HG03442 (cell line): ENCODE results near the gene SCAPER.
"Not testable (repeated sequence)": the region's sequence is repeated elsewhere in the genome, so short reads cannot be mapped to it uniquely, and the experiment has no call there.

ENCODE experiments used
- ATAC-seq: cut with Tn5 transposase; IDR thresholded peaks from one replicate; pipeline ENCODE4 v1.9.1; 2021; ENCODE audit warnings: mild to moderate bottlenecking, moderate library complexity; ENCODE audit not compliant: unreplicated experiment

SCAPER gene

DNA sequence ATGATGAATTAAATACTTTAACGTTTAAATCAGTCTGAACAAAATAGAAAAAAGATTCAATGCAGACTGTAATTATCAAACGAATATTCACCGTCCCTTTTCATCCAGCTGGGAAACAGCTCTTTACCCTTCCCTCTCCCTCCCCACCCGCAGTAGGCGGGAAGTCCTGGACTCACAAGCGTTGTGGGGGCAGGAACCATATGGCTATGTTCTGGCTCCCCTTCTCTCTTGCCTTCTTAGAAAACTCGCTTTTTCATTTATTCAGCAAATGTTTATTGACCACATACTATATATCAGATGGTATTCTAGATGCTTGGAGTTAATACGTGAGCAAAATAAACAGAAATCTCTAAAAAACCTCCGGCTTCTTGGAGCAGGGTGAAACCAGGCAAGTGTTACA lies 715 bp upstream of the SCAPER start:
- no peak for ATAC-seq

DNA sequence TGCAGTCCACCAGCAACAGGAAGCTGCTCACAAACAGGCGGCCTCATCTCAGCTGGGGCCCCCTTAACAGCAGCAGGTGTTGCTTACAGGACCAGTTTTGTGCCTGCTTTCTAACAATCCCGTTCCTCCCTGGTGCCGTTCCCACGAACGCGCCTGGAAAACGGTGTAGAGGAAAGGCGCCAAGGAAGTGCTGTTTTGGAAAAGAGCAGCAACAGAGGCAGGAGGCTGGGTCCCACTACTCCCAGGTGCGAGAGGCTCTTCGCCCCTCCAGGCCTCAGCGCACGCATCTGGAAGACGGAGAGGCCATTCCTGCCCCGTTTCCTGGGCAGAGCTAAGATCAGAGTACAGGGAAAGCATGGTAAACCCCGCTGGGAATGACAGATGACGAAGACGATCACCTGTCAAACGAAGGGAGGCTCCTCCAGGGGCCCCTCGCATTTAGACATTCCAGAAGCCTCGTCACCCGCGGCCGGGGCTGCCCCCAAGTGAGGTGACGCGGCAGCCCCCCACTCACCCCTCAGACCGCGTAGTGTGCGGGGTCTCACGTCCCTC lies 603 bp downstream of the SCAPER start:
- ATAC-seq, result no peak

DNA sequence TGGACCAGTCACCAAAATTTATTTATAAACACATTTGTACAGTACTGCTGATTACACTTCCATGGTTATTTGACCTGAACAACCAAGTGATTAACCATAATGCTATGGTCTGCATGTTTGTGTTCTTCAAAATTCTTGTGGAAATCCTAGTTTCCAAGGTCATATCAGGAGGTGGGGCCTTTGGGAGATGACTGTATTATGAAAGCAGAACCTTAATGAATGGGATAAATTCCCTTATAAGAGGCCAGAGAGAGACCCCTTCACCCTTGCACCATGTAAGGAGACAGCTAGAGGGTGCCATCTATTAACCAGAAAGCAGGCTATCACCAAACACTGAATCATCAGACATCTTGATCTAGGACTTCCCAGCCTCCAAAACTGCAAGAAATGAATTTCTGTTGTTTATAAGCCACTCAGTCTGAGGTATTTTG lies 1.9 kb downstream of the SCAPER start:
- no peak for ATAC-seq

DNA sequence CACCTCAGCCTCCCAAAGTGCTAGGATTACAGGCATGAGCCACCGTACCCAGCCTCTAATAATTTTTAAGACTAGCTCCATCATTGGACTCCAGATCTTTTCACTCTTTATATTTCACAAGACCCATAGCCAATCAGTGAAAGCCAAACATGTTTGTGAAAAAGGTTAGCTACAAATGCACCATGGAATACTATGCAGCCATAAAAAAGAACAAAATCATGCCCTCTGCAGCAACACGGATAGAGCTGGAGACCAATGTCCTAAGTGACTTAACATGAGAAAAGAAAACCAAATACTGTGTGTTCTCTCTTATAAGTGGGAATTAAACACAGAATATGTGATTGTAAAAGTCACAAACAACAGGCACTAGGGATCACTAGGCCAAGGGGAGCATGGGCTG lies 3.2 kb downstream of the SCAPER start:
- no peak for ATAC-seq

DNA sequence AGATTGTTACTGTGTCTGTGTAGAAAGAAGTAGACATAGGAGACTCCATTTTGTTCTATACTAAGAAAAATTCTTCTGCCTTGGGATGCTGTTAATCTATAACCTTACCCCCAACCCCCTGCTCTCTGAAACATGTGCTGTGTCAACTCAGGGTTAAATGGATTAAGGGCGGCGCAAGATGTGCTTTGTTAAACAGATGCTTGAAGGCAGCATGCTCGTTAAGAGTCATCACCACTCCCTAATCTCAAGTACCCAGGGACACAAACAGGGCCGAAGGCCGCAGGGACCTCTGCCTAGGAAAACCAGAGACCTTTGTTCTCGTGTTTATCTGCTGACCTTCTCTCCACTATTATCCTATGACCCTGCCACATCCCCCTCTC lies 5.2 kb downstream of the SCAPER start:
- not testable (repeated sequence) for ATAC-seq

DNA sequence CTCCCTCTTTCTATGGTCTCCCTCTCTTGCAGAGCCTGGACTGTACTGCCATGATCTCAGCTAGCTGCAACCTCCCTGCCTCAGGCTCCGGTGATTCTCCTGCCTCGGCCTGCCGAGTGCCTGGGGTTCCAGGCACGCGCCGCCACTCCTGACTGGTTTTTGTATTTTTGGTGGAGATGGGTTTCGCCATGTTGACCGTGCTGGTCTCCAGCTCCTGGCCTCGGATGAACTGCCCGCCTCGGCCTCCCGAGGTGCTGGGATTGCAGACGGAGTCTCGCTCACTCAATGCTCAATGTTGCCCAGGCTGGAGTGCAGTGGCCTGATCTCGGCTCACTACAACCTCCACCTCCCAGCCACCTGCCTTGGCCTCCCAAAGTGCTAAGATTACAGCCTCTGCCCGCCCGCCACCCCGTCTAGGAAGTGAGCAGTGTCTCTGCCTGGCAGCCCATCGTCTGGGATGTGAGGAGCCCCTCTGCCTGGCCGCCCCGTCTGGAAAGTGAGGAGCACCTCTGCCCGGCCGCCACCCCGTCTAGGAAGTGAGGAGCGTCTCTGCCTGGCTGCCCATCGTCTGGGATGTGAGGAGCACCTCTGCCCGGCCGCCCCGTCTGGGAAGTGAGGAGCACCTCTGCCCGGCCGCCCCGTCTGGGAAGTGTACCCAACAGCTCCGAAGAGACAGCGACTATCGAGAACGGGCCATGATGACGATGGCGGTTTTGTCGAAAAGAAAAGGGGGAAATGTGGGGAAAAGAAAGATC lies 5.8 kb downstream of the SCAPER start:
- ATAC-seq, result not testable (repeated sequence)

DNA sequence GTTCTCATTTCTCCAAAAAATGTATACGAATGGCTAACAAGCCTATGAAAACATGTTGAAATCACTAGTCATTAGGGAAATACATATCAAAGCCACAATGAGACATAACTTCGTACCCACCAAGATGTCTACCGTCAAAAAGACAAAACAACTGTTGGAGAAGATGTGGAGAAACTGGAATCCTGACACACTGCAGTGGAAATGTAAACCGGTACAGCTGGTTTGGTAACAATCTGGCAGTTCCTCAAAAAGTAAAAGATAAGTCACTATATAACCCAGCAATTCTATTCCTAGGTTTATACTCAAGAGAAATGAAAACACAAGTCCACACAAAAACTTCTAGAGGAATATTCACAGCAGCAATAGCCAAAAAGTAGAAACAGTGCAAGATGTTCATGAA lies 7.0 kb downstream of the SCAPER start:
- ATAC-seq, result no peak

DNA sequence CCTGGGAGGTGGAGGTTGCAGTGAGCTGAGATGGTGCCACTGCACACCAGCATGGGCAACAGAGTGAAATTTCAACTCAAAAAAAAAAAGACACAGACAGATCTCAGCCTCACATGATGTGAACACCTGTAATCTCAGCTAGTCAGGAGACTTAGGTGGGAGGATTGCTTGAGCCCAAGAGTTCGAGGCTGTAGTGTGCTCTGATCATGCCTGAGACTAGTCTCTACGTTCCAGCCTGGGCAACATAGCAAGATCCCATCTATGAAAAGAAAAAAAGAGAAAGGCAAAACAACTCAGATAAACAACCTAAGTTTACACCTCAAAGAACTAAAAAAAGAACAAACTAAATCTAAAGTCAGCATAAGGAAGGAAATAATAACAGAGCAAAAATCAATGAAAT lies 11.0 kb downstream of the SCAPER start:
- no peak for ATAC-seq

DNA sequence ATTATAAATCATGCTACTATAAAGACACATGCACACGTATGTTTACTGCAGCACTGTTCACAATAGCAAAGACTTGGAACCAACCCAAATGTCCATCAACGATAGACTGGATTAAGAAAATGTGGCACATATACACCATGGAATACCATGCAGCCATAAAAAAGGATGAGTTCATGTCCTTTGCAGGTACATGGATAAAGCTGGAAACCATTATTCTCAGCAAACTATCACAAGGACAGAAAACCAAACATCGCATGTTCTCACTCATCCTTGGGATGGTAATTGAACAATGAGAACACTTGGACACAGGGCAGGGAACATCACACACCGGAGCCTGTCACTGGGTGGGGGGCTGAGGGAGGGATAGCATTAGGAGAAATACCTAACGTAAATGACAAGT lies 12.3 kb downstream of the SCAPER start:
- not testable (repeated sequence) for ATAC-seq

DNA sequence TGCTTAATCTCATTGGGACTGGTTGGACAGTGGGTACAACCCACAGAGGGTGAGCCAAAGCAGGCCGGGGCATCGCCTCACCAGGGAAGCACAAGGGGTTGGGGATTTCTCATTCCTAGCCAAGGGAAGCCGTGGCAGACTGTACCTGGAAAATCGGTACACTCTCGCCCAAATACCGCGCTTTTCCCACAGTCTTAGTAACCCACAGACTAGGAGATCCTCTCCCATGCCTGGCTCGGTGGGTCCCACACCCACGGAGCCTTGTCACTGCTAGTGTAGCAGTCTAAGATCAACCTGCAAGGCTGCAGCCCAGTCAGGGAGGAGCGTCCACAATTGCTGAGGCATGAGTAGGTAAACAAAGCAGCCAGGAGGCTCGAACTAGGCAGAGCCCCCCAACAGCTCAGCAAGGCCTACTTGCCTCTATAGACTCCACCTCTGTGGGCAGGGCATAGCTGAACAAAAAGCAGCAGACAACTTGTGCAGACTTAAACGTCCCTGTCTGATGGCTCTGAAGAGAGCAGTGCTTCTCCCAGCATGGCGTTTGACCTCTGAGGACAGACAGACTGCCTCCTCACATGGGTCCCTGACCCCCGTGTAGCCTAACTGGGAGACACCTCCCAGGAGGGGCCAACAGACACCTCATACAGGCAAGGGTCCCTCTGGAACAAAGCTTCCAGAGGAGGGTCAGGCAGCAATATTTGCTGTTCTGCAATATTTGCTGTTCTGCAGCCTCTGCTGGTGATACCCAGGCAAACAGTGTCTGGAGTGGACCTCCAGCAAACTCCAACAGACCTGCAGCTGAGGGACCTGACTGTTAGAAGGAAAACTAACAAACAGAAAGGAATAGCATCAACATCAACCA lies 17.6 kb downstream of the SCAPER start:
- ATAC-seq, result not testable (repeated sequence)

DNA sequence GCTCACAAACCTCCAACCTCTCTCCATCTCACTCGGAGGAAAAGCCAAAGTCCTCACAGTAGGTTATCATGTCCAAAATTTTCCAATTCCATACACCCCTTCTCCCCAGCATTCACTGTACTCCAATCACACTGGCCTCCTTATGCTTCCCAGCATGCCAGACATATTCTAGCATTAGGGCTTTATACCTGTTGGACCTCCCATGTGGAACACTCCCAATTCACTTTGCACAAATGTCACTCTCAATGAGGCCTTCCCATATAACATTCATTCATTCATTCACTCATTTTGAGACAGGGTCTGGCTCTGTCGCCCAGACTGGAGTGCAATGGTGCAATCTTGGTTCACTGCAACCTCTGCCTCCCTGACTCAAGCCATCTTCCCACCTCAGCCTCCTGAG lies 19.9 kb downstream of the SCAPER start:
- no peak for ATAC-seq

DNA sequence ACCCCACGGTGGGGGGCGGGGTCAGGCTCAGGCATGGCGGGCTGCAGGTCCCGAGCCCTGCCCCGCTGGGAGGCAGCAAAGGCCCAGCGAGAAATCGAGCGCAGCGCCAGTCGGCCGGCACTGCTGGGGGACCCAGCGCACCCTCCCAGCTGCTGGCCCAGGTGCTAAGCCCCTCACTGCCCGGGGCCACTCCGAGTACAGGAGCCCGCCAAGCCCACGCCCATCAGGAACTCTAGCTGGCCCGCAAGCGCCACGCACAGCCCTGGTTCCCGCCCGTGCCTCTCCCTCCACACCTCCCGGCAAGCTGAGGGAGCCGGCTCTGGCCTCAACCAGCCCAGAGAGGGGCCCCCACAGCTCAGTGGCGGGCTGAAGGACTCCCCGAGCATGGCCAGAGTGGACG lies 29.2 kb downstream of the SCAPER start:
- no peak for ATAC-seq

DNA sequence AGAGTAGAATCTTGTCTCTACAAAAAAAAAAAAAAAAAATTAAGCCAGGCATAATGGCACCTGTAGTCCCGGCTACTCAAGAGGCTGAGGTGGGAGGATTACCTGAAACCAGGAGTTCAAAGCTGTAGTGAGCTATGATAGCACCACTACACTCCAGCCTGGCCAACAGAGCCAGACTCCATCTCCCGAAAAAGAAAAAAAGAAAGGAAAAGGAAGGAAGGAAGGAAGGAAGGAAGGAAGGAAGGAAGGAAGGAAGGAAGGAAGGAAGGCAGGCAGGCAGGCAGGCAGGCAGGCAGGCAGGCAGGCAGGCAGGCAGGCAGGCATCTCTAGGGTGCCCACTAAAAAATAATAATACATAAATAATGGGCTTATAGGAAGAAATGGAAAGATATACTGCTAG lies 32.1 kb downstream of the SCAPER start:
- not testable (repeated sequence) for ATAC-seq

DNA sequence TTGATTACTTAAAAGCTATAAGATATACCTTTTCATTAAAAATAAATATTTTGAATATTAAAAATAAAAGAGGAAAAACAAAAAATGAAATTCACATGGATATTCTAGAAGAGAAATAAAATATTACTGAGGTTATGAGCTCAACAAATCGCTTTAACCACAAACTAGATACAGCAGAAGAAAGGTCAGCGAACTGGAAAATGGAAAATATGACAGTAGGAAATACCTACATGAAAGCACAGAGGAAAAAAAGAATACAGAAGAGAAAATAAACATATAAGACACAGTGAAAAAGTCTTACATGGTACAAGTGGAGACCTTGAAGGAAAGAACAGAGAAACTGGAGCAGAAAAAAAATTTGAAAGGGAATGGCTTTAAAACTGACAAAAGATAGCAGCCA lies 33.2 kb downstream of the SCAPER start:
- no peak for ATAC-seq

DNA sequence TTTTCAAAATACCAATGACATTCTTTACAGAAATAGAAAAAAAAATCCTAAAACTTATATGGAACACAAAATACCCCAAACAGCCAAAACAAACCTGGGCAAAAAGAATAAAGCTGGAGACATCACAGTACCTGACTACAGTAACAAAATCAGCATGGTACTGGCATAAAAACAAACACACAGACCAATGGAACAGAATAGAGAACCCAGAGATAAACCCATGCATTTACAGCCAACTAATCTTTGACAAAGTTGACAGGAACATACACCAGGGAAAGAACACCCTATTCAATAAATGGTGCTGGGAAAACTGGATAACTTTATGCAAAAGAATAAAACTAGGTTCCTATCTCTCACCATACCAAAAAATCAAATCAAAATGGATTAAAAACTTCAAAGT lies 36.4 kb downstream of the SCAPER start:
- no peak for ATAC-seq

DNA sequence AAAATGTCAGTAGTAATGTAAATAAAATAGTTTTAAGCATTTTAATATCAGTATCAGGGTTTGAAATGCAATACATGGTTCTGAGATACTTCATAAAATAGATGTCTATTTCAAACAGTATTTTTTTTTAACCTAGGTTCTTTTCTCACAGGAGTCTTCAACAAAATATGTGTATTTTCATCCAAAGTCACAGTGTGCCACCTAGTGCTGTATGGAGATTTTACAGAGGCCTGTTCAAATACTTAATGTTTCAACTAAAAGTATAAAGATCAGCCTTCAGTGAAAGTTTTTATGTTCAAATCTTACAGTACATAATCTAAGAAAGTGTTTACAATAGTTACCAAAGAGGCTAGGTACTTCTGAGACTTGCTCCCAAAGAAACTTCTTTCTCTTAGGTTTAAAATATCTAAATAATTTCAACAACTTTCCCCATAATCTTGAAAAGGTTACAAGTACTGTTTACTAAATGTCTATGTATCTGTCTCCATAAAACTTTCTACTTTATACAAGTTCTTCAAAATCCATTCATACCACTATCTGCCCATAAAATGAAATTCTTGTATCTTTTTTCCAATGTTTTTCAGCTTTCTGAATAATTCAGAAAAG lies 38.3 kb downstream of the SCAPER start:
- ATAC-seq, result no peak

DNA sequence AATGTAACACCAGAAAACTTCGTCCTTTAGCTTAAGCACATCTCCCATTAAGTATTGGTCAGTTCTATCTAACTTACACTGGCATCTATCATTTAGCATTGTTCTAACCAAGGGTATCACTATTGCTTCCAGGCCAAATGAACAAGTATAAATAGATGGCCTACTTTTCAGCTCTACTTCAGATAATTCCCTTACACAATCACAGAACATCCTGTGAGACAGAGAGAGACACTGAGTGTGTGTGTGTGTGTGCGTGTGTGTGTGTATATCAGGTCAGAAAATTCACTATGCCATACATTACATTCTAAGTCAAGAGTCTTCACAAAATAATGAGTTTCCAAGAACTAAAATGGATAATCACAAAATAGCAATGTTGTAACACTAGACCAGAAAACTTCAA lies 39.1 kb downstream of the SCAPER start:
- no peak for ATAC-seq

DNA sequence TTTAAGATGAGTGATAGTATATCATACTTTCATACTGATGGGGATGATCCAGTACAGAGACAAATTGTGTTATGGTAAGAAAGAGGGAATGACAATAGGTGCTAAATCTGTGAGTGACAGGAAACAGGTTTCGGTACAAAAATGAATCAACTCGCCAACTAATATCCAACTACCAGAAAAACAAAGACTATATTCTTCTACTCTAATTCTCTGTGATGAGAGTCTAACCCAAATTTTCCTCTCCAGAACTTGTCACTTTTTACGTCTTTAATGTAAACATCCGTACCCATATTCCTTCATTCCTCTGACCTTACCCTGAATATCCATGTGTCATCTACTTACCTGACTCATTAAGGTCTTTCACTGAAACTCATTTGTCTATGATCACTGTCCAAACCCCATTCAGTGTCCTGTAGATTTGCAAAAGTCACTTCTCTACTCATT lies 39.6 kb downstream of the SCAPER start:
- no peak for ATAC-seq

DNA sequence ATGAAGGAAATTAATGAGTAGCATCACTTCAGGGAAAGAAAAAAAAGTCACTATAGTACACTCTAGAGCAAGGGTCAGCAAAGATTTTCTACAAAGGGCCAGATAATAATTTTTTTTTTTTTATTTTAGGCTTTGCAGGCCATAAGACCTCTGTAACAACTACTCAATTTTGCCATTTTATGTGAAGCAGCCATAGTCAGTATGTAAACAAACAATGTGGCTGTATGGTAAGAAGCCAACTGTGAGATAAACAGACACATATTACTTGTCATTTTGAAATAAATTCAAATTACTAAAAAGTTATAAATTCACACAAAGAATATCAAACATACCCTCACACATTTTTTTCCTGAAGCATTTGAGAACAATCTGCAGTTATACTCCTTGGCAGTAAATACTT lies 40.6 kb downstream of the SCAPER start:
- ATAC-seq, result no peak

DNA sequence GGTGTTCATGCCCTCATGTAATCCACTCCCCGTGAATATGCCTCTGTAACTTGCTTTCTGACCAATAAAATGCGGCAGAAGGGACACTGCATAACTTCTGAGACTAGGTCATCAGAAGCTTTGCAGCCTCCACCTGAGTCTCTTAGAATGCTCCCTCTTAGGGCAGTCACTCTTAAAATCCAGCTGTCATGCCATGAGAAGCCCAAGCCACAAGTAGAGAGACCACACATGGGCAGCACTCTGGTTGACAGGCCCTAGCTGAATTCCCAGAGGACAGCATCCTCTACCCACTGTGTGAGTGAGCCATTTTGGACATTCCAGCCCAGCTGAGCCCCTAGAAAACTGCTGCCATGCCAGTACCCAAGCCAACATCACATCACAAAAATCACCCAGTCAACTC lies 41.4 kb downstream of the SCAPER start:
- ATAC-seq, result no peak

DNA sequence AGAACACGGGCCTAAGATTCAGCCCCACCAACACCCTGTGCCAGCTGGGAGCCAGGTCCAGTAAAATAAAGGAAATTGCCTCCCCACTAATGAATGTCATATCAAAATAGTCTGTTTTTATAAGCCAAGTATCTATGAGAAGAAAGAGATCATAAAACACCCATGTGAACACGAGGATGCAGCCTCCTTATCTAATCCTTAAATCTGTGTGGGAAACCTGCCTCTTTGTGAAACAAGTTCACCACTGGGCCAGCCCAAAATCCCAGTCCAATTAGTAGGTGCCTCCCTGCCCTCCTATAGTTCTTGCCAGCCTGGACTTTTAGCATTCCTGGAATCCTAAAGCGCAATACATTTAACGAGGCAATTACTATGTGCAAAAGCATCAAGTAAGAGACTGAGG lies 42.0 kb downstream of the SCAPER start:
- ATAC-seq, result no peak
